Bronchial epithelial cell (primary cell): ENCODE measurements around the gene ADIPOQ. TPM values are rescaled to one million over a fixed set of nuclear protein-coding genes. Genes with fewer than 3 reads are reported as not detected.
"Not testable (repeated sequence)": the region's sequence is repeated elsewhere in the genome, so short reads cannot be mapped to it uniquely, and the experiment has no call there.

ENCODE experiments used
- DNase-seq: peaks from one replicate; pipeline ENCODE4 v3.0.0-alpha.2; 2010; ENCODE audit warnings: low read depth
- FAIRE-seq: peaks from 2 replicates; lab custom pipeline; 2011; peaks lifted over from hg19 to GRCh38; lab: Jason Lieb, UNC
- H3K27me3 ChIP-seq: 2 replicates; pipeline ENCODE4 v1.5.1; 2011; ENCODE audit warnings: low read length; ENCODE audit not compliant: control insufficient read depth, insufficient read depth
- H3K36me3 ChIP-seq: 2 replicates; pipeline ENCODE4 v1.5.1; 2011; ENCODE audit warnings: low read length; ENCODE audit not compliant: control insufficient read depth, insufficient read depth
- H3K4me3 ChIP-seq: 2 replicates; pipeline ENCODE4 v1.5.1; 2011; ENCODE audit warnings: mild to moderate bottlenecking, low read depth, low read length, control low read depth
- CTCF ChIP-seq: IDR thresholded peaks from 2 replicates; pipeline ENCODE4 v1.5.1; 2011; ENCODE audit warnings: mild to moderate bottlenecking, moderate library complexity, low read length, control low read depth, inconsistent platforms; ENCODE audit not compliant: insufficient read depth, severe bottlenecking
- total RNA-seq: library from RNA; depleted of rRNA; stranded (reverse); fragments of >200 nt; gene quantifications from 2 replicates; pipeline ENCODE4 v1.2.1, GENCODE V29; 2014

The ADIPOQ gene
- total RNA-seq, 1 donor from 2014 or later = not detected

GRCh38 chr3:186871403-186871924, 29.0 kb downstream of the ADIPOQ start:
- no peak for DNase-seq
- FAIRE-seq = no peak
- H3K36me3 ChIP-seq = no peaks in the 10 kb centered on the region
- H3K27me3 ChIP-seq = no peaks in the 10 kb centered on the region
- no peak overlapping the region for H3K4me3 ChIP-seq
- TF ChIP-seq CTCF = no peak

- not testable (repeated sequence) for H3K27me3 ChIP-seq, H3K4me3 ChIP-seq, DNase-seq, FAIRE-seq, H3K36me3 ChIP-seq
Measured at GRCh38 chr3:186873796-186874195, 31.3 kb downstream of the ADIPOQ start.

GRCh38 chr3:186874216-186874615, 31.7 kb downstream of the ADIPOQ start:
- not testable (repeated sequence) for H3K4me3 ChIP-seq, DNase-seq, H3K27me3 ChIP-seq, FAIRE-seq, H3K36me3 ChIP-seq

- not testable (repeated sequence) for H3K36me3 ChIP-seq, H3K4me3 ChIP-seq, FAIRE-seq, DNase-seq, H3K27me3 ChIP-seq
Measured at GRCh38 chr3:186874841-186875240, 32.3 kb downstream of the ADIPOQ start.

GRCh38 chr3:186875708-186876107, 33.2 kb downstream of the ADIPOQ start:
- TF ChIP-seq CTCF = no peak
- Histone ChIP-seq H3K4me3 (no peak overlapping the region), H3K36me3 (no peaks in the 10 kb centered on the region), H3K27me3 (no peaks in the 10 kb centered on the region)
- DNase-seq (no peak), FAIRE-seq (no peak)

GRCh38 chr3:186879781-186880180, 37.3 kb downstream of the ADIPOQ start:
- no peak for FAIRE-seq
- no peak overlapping the region for H3K4me3 ChIP-seq
- no peaks in the 10 kb centered on the region for H3K27me3 ChIP-seq
- TF ChIP-seq CTCF = no peak
- DNase-seq = no peak
- H3K36me3 ChIP-seq = no peaks in the 10 kb centered on the region

- no peak for FAIRE-seq
Measured at GRCh38 chr3:186880406-186880805, 37.9 kb downstream of the ADIPOQ start.

More at GRCh38 chr3:186880406-186880805, 37.9 kb downstream of the ADIPOQ start:
- no peaks in the 10 kb centered on the region for H3K36me3 ChIP-seq
- no peak overlapping the region for H3K4me3 ChIP-seq
- no peaks in the 10 kb centered on the region for H3K27me3 ChIP-seq
- TF ChIP-seq CTCF = no peak
- no peak for DNase-seq
